A673 (cell line): Measurements from ENCODE around the gene CYP27C1. TPM values are rescaled to one million over a fixed set of nuclear protein-coding genes. Genes with fewer than 3 reads are reported as not detected.

Experiments used
- Bru-seq: library from RNA; stranded (reverse); fragments of 400-500 nt; gene quantifications from one replicate; lab custom pipeline; 2021; lab: Mats Ljungman, UMichigan
- BruChase-seq, 2 experiments: library from RNA; stranded (reverse); fragments of 400-500 nt; gene quantifications; one replicate each; lab custom pipeline; 2021; lab: Mats Ljungman, UMichigan
- BruUV-seq: library from RNA; stranded (reverse); fragments of 400-500 nt; replicated peaks from 2 replicates; lab custom pipeline; 2021; lab: Mats Ljungman, UMichigan
- CTCF ChIA-PET: fragments of 300-600 bp; sonication (Branson Sonifier 250); formaldehyde crosslinking; loops from one replicate; lab custom pipeline; 2022; ENCODE audit warnings: antibody characterized with exemption; lab: Charles Lee
- POLR2A ChIA-PET: fragments of 300-600 bp; sonication (Branson Sonifier 250); formaldehyde crosslinking; loops from one replicate; lab custom pipeline; 2022; ENCODE audit warnings: antibody characterized with exemption; ENCODE audit not compliant: low non-redundant PET; lab: Charles Lee
- DNase-seq: peaks from one replicate; pipeline ENCODE4 v3.0.0-alpha.2; 2015; ENCODE audit warnings: low spot score
- H3K27ac ChIP-seq: fragments of 200-600 bp; sonication (generic); 2 replicates; pipeline ENCODE4 v1.5.1; 2016; ENCODE audit warnings: mixed run types, low read depth, mild to moderate bottlenecking, mixed read lengths, antibody characterized with exemption, low read length; ENCODE audit not compliant: poor library complexity, severe bottlenecking
- H3K27me3 ChIP-seq: fragments of 200-600 bp; sonication (generic); replicated peaks from 2 replicates; pipeline ENCODE4 v1.6.1; 2017; ENCODE audit warnings: mixed run types, low read depth, mild to moderate bottlenecking, mixed read lengths, antibody characterized with exemption, low read length; ENCODE audit not compliant: insufficient read depth, poor library complexity
- H3K36me3 ChIP-seq: fragments of 200-600 bp; sonication (generic); 2 replicates; pipeline ENCODE4 v1.6.1; 2016; ENCODE audit warnings: mixed run types, mild to moderate bottlenecking, mixed read lengths, antibody characterized with exemption, low read length; ENCODE audit not compliant: insufficient read depth, poor library complexity, severe bottlenecking
- H3K4me1 ChIP-seq: fragments of 200-600 bp; sonication (generic); 2 replicates; pipeline ENCODE4 v1.6.1; 2017; ENCODE audit warnings: mixed run types, mild to moderate bottlenecking, mixed read lengths, antibody characterized with exemption, low read length; ENCODE audit not compliant: insufficient read depth, poor library complexity, severe bottlenecking
- H3K4me3 ChIP-seq: fragments of 200-600 bp; sonication (generic); 2 replicates; pipeline ENCODE4 v1.5.1; 2016; ENCODE audit warnings: low read depth, mixed run types, mild to moderate bottlenecking, mixed read lengths, low read length; ENCODE audit not compliant: poor library complexity, severe bottlenecking
- H3K9me3 ChIP-seq: fragments of 200-600 bp; sonication (generic); 2 replicates; pipeline ENCODE4 v1.6.1; 2016; ENCODE audit warnings: mixed run types, low read depth, mild to moderate bottlenecking, mixed read lengths, antibody characterized with exemption, low read length; ENCODE audit not compliant: poor library complexity, severe bottlenecking
- EZH2 ChIP-seq: fragments of 200-600 bp; sonication (generic); IDR thresholded peaks from 2 replicates; pipeline ENCODE4 v1.6.1; 2017; ENCODE audit warnings: borderline replicate concordance, low read depth, mild to moderate bottlenecking, mixed read lengths, antibody characterized with exemption, low read length; ENCODE audit not compliant: poor library complexity, severe bottlenecking
- intact Hi-C: fragments of 100-400 bp; cut with micrococcal nuclease; formaldehyde crosslinking; loops from one replicate; pipeline ENCODE4 v1.10.0; 2022; ENCODE audit not compliant: unreplicated experiment
- long read RNA-seq: library from polyadenylated mRNA; stranded (forward); transcript quantifications from one replicate; pipeline ENCODE4 v2.0.0, GENCODE V29; 2022
- total RNA-seq: library from RNA; stranded (reverse); gene quantifications from 2 replicates; pipeline ENCODE4 v1.2.3, GENCODE V29; 2021
- TF ChIP-seq, protein P1 (sequence below): fragments of 300-800, 200-600 bp; sonication (generic); conservative IDR thresholded peaks from 2 replicates; pipeline ENCODE4 v1.5.1; 2017; ENCODE audit warnings: low read depth, mild to moderate bottlenecking, antibody characterized with exemption, low read length, moderate library complexity, mixed read lengths

CYP27C1 gene, protein sequence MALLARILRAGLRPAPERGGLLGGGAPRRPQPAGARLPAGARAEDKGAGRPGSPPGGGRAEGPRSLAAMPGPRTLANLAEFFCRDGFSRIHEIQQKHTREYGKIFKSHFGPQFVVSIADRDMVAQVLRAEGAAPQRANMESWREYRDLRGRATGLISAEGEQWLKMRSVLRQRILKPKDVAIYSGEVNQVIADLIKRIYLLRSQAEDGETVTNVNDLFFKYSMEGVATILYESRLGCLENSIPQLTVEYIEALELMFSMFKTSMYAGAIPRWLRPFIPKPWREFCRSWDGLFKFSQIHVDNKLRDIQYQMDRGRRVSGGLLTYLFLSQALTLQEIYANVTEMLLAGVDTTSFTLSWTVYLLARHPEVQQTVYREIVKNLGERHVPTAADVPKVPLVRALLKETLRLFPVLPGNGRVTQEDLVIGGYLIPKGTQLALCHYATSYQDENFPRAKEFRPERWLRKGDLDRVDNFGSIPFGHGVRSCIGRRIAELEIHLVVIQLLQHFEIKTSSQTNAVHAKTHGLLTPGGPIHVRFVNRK
- total RNA-seq (3.0 and 4.2 TPM in 2 replicates), Bru-seq, nascent RNA (percentile 60 among the genes with signal in this experiment), BruChase-seq, experiment 1, labeled RNA remaining after a 2-hour chase (percentile 68 among the genes with signal in this experiment), BruChase-seq, experiment 2, labeled RNA remaining after a 6-hour chase (percentile 71 among the genes with signal in this experiment)
- long read RNA-seq, partial matches to known transcripts: 0 of 10 reads
- long read RNA-seq, other reads (novel, unspliced or antisense): 9 of 10 reads

DNA sequence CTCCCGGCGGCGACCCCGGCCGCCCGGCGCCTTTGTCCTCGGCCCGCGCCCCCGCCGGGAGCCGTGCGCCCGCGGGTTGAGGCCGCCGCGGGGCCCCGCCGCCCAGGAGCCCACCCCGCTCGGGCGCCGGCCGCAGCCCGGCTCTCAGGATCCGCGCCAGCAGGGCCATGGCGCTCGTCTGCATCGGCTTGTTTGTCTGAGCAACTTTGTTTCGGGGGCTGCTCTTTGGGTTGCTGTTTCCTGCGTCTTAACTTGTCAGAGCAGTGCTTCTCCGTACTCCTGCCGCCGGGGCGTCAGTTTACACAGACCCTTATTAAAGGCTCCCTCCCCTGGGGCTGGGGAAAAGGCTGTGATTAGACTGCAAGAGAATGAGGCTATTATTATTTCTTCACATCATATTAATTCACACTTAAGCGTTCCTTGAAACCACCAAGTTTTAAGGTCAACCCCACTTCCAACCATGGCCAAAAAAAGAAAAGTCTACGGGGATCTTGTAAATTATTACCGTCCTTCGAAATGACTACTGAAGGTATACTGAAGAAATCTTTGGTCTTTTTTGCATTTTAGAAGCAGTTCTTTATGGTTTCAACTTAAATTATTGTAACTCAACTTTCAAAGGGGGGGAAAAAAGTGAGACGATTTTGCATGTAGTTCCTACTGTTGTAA, at the start of gene CYP27C1:
TSS of gene CYP27C1 (minus strand) at position 198 of the 666 bp plus-strand sequence. CDS start at position 169, 29 bp downstream.
- CTCF ChIA-PET: interaction anchor here (0.6 kb wide), 1 partner anchor 804 kb away, joined by 10 read pairs; no protein-coding TSS in a partner anchor
- Histone ChIP-seq H3K9me3 (no peaks in the 10 kb centered on the region), H3K27me3 (no peaks in the 10 kb centered on the region), H3K36me3 (no peaks in the 10 kb centered on the region), H3K4me1 (peaks cover 15% of the 10 kb centered on the region), H3K4me3 (peak within 1 kb of the TSS; percentile 88), H3K27ac (peak within 1 kb of the TSS; percentile 59)
- no peak for TF ChIP-seq EZH2
- TF ChIP-seq, protein P1, sequence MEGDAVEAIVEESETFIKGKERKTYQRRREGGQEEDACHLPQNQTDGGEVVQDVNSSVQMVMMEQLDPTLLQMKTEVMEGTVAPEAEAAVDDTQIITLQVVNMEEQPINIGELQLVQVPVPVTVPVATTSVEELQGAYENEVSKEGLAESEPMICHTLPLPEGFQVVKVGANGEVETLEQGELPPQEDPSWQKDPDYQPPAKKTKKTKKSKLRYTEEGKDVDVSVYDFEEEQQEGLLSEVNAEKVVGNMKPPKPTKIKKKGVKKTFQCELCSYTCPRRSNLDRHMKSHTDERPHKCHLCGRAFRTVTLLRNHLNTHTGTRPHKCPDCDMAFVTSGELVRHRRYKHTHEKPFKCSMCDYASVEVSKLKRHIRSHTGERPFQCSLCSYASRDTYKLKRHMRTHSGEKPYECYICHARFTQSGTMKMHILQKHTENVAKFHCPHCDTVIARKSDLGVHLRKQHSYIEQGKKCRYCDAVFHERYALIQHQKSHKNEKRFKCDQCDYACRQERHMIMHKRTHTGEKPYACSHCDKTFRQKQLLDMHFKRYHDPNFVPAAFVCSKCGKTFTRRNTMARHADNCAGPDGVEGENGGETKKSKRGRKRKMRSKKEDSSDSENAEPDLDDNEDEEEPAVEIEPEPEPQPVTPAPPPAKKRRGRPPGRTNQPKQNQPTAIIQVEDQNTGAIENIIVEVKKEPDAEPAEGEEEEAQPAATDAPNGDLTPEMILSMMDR: no peak
- POLR2A ChIA-PET: no interaction called here
- BruUV-seq: no TSS peak
- peak; percentile 58 for DNase-seq
- intact Hi-C loops: no loop called here

DNA sequence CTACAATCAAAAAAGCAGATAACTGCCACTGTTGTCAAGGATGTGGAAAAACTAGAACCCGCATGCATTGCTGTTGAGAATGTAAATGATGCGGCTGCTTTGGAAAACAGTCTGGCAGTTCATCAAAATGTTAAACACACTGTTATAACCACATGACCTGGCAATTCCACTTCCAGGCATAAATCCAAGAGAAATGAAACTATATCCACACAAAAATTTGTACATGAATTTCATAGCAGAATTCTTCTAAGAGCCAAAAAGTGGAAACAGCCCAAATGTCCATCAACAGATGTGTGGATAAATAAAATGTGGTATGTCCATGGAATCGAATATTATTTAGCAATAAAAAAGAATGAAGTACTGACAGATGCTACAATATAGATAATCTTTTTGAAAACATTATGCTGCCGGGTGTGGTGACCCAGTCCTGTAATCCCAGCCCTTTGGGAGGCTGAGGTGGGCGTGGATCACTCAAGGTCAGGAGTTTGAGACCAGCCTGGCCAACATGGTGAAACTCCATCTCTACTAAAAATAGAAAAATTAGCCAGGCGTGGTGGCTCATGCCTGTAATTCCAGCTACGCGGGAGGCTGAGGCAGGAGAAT, 41.8 kb upstream of the CYP27C1 start:
- no peak for TF ChIP-seq EZH2
- TF ChIP-seq, protein P1: no peak
- ChIA-PET POLR2A (no interaction called here), CTCF (no interaction called here)
- Histone ChIP-seq H3K4me3 (no peak overlapping the region), H3K27ac (no peak overlapping the region), H3K9me3 (no peaks in the 10 kb centered on the region), H3K27me3 (no peaks in the 10 kb centered on the region), H3K4me1 (no peaks in the 10 kb centered on the region), H3K36me3 (peaks cover 42% of the 10 kb centered on the region)
- DNase-seq: no peak
- BruUV-seq: no TSS peak
- intact Hi-C loops: no loop called here

DNA sequence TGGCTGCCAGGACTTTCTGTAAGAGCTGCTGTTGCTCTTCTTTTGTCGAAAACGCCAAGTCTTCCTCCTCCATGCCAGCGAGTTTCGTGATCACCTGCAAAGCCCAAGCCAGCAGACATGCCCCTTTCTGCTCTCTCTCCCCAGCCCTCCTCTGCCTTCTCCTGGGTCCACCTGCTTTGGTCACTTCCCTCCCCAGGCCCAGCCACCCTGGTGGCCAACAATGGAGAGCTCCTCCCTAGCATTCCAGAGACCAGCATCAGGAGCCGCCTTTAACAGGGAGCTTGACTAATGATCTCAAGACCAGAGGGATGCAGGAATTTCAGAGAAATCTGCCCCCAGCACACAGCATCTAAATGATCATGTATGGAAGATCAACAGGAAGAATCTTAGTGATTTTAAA, 39.3 kb upstream of the CYP27C1 start:
- no peak for TF ChIP-seq EZH2
- TF ChIP-seq, protein P1: no peak
- Histone ChIP-seq H3K27ac (no peak overlapping the region), H3K4me3 (no peak overlapping the region), H3K9me3 (no peaks in the 10 kb centered on the region), H3K36me3 (peaks cover 46% of the 10 kb centered on the region), H3K27me3 (no peaks in the 10 kb centered on the region), H3K4me1 (no peaks in the 10 kb centered on the region)
- no peak for DNase-seq
- CTCF ChIA-PET: interaction anchor here (0.6 kb wide), 1 partner anchor 409 kb away, joined by 11 read pairs; no protein-coding TSS in a partner anchor
- POLR2A ChIA-PET: no interaction called here
- no TSS peak for BruUV-seq
- intact Hi-C loops: no loop called here
